HG03565 (cell line): ENCODE data around the gene WDR33.

Source experiments
- ATAC-seq: cut with Tn5 transposase; IDR thresholded peaks from one replicate; pipeline ENCODE4 v1.9.1; 2021; ENCODE audit warnings: mild to moderate bottlenecking, moderate library complexity; ENCODE audit not compliant: unreplicated experiment

Gene WDR33

GRCh38 chr2:127658641-127659407, 152.1 kb downstream of the WDR33 start:
- no peak for ATAC-seq

- ATAC-seq = no peak
Measured at GRCh38 chr2:127658146-127658545, 152.8 kb downstream of the WDR33 start.

GRCh38 chr2:127657232-127657595, 153.8 kb downstream of the WDR33 start:
- ATAC-seq = no peak

- no peak for ATAC-seq
Measured at GRCh38 chr2:127656569-127657231, 154.3 kb downstream of the WDR33 start.

- no peak for ATAC-seq
Measured at GRCh38 chr2:127655209-127656073, 155.5 kb downstream of the WDR33 start.

GRCh38 chr2:127654838-127655175, 156.2 kb downstream of the WDR33 start:
- ATAC-seq = no peak

- no peak for ATAC-seq
Measured at GRCh38 chr2:127654084-127654837, 156.7 kb downstream of the WDR33 start.

GRCh38 chr2:127653421-127654083, 157.4 kb downstream of the WDR33 start:
- no peak for ATAC-seq

GRCh38 chr2:127652786-127653357, 158.1 kb downstream of the WDR33 start:
- ATAC-seq = no peak

- ATAC-seq = no peak
Measured at GRCh38 chr2:127651971-127652550, 158.9 kb downstream of the WDR33 start.

- ATAC-seq = no peak
Measured at GRCh38 chr2:127651381-127651809, 159.6 kb downstream of the WDR33 start.
